Osteoblast (primary cell): Measurements from ENCODE around the gene OSTM1. TPM values are rescaled to one million over a fixed set of nuclear protein-coding genes. Genes with fewer than 3 reads are reported as not detected.
A peak's percentile ranks its signal among the peaks of the same experiment; 100 is the strongest.

Experiments used
- DNase-seq: peaks from one replicate; pipeline ENCODE4 v3.0.0; 2011; ENCODE audit warnings: low spot score, mixed read lengths; ENCODE audit not compliant: insufficient read length; ENCODE audit errors: missing footprints
- H2AFZ ChIP-seq: 2 replicates; pipeline ENCODE4 v1.6.0; 2011; ENCODE audit warnings: mild to moderate bottlenecking, low read length
- H3K27ac ChIP-seq: 2 replicates; pipeline ENCODE4 v1.5.1; 2011; ENCODE audit warnings: mild to moderate bottlenecking, low read depth, low read length, moderate library complexity
- H3K27me3 ChIP-seq: 2 replicates; pipeline ENCODE4 v1.6.0; 2012; ENCODE audit warnings: mild to moderate bottlenecking, control low read depth, inconsistent platforms, low read length, moderate library complexity; ENCODE audit not compliant: insufficient read depth
- H3K36me3 ChIP-seq: 2 replicates; pipeline ENCODE4 v1.5.1; 2011; ENCODE audit warnings: mild to moderate bottlenecking, low read length, control low read depth, moderate library complexity; ENCODE audit not compliant: insufficient read depth
- H3K4me1 ChIP-seq: 2 replicates; pipeline ENCODE4 v1.5.1; 2011; ENCODE audit warnings: mild to moderate bottlenecking, low read length, control low read depth, moderate library complexity; ENCODE audit not compliant: insufficient read depth
- H3K4me2 ChIP-seq: 2 replicates; pipeline ENCODE4 v1.6.0; 2011; ENCODE audit warnings: mild to moderate bottlenecking, low read length; ENCODE audit not compliant: insufficient read depth
- H3K4me3 ChIP-seq: fragments of 200-600 bp; sonication (generic); 3 replicates; pipeline ENCODE4 v1.5.1; 2012; ENCODE audit warnings: mild to moderate bottlenecking, low read length, inconsistent platforms; ENCODE audit not compliant: insufficient read depth
- H3K79me2 ChIP-seq: 2 replicates; pipeline ENCODE4 v1.6.0; 2012; ENCODE audit warnings: mild to moderate bottlenecking, low read length, control low read depth, inconsistent platforms; ENCODE audit not compliant: insufficient read depth
- H3K9me3 ChIP-seq: 2 replicates; pipeline ENCODE4 v1.5.1; 2011; ENCODE audit warnings: low read depth, low read length, control low read depth
- H4K20me1 ChIP-seq: 2 replicates; pipeline ENCODE4 v1.6.0; 2012; ENCODE audit warnings: mild to moderate bottlenecking, low read length, control low read depth; ENCODE audit not compliant: insufficient read depth
- total RNA-seq: library from RNA; depleted of rRNA; stranded (reverse); fragments of >200 nt; gene quantifications from 2 replicates; pipeline ENCODE4 v1.2.3, GENCODE V29; 2012
- TF ChIP-seq, protein P1 (sequence below): IDR thresholded peaks from 2 replicates; pipeline ENCODE4 v1.5.1; 2011; ENCODE audit warnings: mild to moderate bottlenecking, low read depth, low read length, moderate library complexity; ENCODE audit errors: extremely low read depth

Gene OSTM1
- total RNA-seq, 1 donor, result 42.3 TPM

DNA sequence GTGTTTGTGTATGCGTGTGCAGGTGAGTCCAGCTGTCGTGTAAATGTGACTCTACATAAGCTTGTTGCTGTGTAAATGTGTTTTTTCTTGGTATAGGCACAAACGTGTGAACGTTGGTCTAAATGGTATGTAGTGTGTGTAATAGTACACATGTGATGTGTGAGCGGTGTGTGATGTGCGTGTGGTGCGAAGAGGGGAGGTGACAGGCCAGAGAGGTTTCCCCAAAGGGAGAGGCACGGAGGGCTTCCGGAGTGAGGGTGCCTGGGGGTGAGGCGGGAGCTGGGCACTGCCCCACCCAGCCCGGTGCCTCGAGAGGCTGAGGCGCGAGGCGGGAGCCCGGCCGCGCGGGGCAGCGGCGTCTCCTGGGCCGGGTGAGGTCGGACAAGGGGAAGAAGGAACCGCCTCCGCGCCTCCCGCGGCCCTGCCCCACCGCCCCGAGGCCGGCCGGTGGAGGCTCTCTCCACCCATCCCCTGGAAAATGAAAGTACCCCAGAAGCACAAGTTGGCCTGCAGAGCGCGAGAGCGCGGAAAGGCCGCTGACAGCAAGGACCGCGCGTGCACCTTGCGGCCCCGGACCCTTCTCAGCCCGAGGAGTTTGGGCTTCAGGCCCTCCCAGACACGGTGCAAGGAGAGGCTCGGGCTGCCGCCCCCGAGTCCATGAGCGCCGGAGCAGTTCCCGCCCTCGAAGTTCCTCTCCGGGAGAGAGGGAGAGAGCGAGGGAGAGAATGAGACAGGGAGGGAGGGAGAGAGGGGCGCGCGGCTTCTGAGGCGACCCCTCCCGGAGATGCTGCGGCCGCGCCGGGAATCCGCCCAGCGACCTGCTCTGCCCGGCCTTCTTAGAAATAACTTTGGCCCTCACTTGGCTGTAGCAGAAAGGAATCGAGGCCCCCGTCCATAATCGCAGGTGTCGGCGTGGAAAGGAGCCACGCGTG is 43.2 kb upstream of the OSTM1 start:
- no peaks in the 10 kb centered on the region for H3K9me3 ChIP-seq
- H3K4me2 ChIP-seq, result peak overlapping the region; percentile 81
- no peaks in the 10 kb centered on the region for H3K79me2 ChIP-seq
- no peak overlapping the region for H3K27ac ChIP-seq
- H3K4me1 ChIP-seq, result peaks cover 19% of the 10 kb centered on the region
- TF ChIP-seq, protein P1, sequence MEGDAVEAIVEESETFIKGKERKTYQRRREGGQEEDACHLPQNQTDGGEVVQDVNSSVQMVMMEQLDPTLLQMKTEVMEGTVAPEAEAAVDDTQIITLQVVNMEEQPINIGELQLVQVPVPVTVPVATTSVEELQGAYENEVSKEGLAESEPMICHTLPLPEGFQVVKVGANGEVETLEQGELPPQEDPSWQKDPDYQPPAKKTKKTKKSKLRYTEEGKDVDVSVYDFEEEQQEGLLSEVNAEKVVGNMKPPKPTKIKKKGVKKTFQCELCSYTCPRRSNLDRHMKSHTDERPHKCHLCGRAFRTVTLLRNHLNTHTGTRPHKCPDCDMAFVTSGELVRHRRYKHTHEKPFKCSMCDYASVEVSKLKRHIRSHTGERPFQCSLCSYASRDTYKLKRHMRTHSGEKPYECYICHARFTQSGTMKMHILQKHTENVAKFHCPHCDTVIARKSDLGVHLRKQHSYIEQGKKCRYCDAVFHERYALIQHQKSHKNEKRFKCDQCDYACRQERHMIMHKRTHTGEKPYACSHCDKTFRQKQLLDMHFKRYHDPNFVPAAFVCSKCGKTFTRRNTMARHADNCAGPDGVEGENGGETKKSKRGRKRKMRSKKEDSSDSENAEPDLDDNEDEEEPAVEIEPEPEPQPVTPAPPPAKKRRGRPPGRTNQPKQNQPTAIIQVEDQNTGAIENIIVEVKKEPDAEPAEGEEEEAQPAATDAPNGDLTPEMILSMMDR, result no peak
- peaks cover 84% of the 10 kb centered on the region for H3K27me3 ChIP-seq
- H3K4me3 ChIP-seq, result peak overlapping the region; percentile 76
- peak overlapping the region; percentile 80 for H2AFZ ChIP-seq
- no peaks in the 10 kb centered on the region for H4K20me1 ChIP-seq
- DNase-seq, result peak; percentile 90
- H3K36me3 ChIP-seq, result no peaks in the 10 kb centered on the region

DNA sequence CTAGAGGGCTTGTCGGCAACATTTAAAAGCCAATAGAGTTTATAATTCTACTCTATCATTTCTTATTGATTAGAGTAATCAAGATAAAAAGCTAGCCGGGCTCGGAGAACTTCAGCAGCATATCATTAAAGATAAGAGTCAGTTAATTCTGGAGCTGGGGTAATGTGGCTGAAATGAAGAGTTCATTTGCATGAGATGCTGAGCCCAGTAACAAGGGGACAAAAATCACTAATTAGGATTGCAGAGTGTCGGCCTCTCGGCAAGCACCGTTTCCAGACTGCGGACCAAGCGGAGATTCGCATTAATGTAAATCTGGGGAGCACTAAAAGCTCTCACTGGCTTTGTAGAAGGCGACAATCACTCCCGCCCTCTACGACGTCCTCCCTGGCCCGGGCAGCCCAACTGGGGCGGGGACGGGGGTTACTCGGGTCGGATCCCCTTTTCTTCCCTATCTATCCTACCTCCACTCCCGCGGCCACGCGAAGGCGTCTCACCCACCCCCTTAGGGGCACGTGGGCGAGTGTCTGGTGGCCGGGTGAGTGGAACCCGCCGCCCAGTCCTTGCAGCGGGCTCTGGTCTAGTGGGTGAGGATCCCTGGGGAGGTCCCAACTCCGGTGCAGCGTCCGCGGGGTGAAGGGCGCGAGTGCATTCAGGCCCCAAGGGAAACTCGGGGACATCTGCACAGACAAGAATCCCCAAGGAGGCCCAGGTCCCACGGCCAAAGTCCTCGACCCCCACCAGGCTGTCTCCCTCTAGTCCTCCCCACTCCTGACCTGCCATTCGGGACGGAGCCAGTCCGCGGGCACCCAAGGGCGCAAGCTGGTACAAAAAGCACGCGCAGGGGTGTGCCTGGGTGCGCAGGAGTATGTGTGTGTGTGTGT is 42.2 kb upstream of the OSTM1 start:
- Histone ChIP-seq H3K27ac (no peak overlapping the region), H4K20me1 (no peaks in the 10 kb centered on the region), H3K4me3 (no peak overlapping the region), H3K79me2 (no peaks in the 10 kb centered on the region), H3K36me3 (no peaks in the 10 kb centered on the region), H3K27me3 (peaks cover 82% of the 10 kb centered on the region), H3K4me1 (peaks cover 19% of the 10 kb centered on the region), H2AFZ (no peak overlapping the region), H3K4me2 (peak overlapping the region; percentile 81), H3K9me3 (no peaks in the 10 kb centered on the region)
- TF ChIP-seq, protein P1, result no peak
- no peak for DNase-seq

DNA sequence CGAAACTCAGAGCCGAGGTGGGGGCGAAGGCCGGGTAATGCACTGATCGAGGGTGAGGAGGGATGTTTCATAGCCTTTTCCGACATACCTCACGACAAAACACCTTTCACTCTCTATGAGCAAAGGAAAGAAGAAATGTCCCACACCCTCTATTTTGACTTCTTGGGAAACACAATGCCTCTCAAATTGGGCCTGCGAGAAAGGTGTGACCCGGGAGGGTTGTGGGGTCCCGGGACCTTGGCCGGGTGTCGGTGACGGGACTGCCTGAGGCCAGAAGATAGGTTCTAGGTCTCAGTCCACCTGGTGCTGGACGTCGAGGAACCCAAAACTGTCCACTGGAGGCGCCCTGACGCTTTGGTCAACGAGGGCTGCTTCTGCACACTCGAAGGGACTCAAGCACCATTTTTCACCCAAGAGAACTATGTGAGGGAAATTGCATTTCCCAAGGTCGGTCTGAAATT is 41.1 kb upstream of the OSTM1 start:
- peak overlapping the region; percentile 98 for H2AFZ ChIP-seq
- TF ChIP-seq, protein P1, result peak; percentile 45
- no peaks in the 10 kb centered on the region for H3K36me3 ChIP-seq
- H3K9me3 ChIP-seq, result no peaks in the 10 kb centered on the region
- H3K4me2 ChIP-seq, result peak overlapping the region; percentile 87
- no peaks in the 10 kb centered on the region for H3K79me2 ChIP-seq
- peak; percentile 91 for DNase-seq
- no peak overlapping the region for H3K27ac ChIP-seq
- H3K27me3 ChIP-seq, result peaks cover 73% of the 10 kb centered on the region
- no peaks in the 10 kb centered on the region for H4K20me1 ChIP-seq
- H3K4me3 ChIP-seq, result peak overlapping the region; percentile 72
- H3K4me1 ChIP-seq, result peaks cover 19% of the 10 kb centered on the region
